Prostate gland (tissue), 2 donors: ENCODE results near the gene TBC1D5. TPM values are rescaled to one million over a fixed set of nuclear protein-coding genes. Genes with fewer than 3 reads are reported as not detected.

Source experiments
- DNase-seq: peaks from one replicate; pipeline ENCODE4 v3.0.0-alpha.2; 2019; ENCODE audit warnings: low spot score
- H3K27ac ChIP-seq, 2 donors: fragments of 200-600 bp; sonication (generic); 2 replicates each; pipeline ENCODE4 v1.5.1; 2017 to 2019
- H3K27me3 ChIP-seq: fragments of 200-600 bp; sonication (generic); replicated peaks from 2 replicates; pipeline ENCODE4 v1.5.1; 2019; ENCODE audit not compliant: insufficient read depth
- H3K36me3 ChIP-seq, 2 donors: fragments of 200-600 bp; sonication (generic); 1 replicate in 1 of 2; 2 replicates in 1 of 2; pipeline versions ENCODE4 v1.5.1 to v1.8.1; 2017 to 2019
- H3K4me1 ChIP-seq: fragments of 200-600 bp; sonication (generic); replicated peaks from 2 replicates; pipeline ENCODE4 v1.5.1; 2019
- H3K4me3 ChIP-seq, 2 donors: fragments of 200-600 bp; sonication (generic); 2 replicates each; pipeline ENCODE4 v1.5.1; 2017 to 2019
- H3K9me3 ChIP-seq: fragments of 200-600 bp; sonication (generic); 2 replicates; pipeline ENCODE4 v1.5.1; 2017
- CTCF ChIP-seq, 4 experiments: fragments of 200-600 bp in 2 of 4; fragments of 450-650 bp in 2 of 4; sonication (generic) in 2 of 4; IDR thresholded peaks; 1 replicate in 3 of 4; 2 replicates in 1 of 4; pipeline ENCODE4 v1.5.1; 2016 to 2019; ENCODE audit warnings: antibody characterized with exemption in 4 of 4, mild to moderate bottlenecking in 2 of 4, moderate library complexity in 2 of 4
- POLR2A ChIP-seq: fragments of 450-650 bp; IDR thresholded peaks from one replicate; pipeline ENCODE4 v1.6.1; 2016; ENCODE audit warnings: antibody characterized with exemption, mild to moderate bottlenecking
- POLR2AphosphoS5 ChIP-seq: sonication (generic); formaldehyde crosslinking; IDR thresholded peaks from one replicate; pipeline ENCODE4 v1.6.1; 2017; ENCODE audit warnings: antibody characterized with exemption
- WGBS: methylation state at CpG from one replicate; pipeline ENCODE4 v1.1.5; 2018; 5-methylcytosine and 5-hydroxymethylcytosine counted together
- intact Hi-C: fragments of 100-400 bp; cut with DNase I; formaldehyde crosslinking; loops from one replicate; pipeline ENCODE4 v1.14.2; 2022
- small RNA-seq, 2 donors: library from RNA; depleted of rRNA; stranded (forward); fragments of <200 nt; gene quantifications; one replicate each; pipeline ENCODE3, GENCODE V24; 2016
- total RNA-seq, 2 donors: library from RNA; depleted of rRNA; stranded (reverse); fragments of >200 nt; gene quantifications; one replicate each; pipeline ENCODE4 v1.1.0, GENCODE V29; 2016

The TBC1D5 gene
- total RNA-seq, 2 donors from 2014 or later: 64.8 to 99.2 TPM

GRCh38 chr3:17118771-17119170, 623.7 kb downstream of the TBC1D5 start:
- Histone ChIP-seq H3K27me3 (no peaks in the 10 kb centered on the region), H3K27ac (no peak overlapping the region), H3K36me3 (no peaks in the 10 kb centered on the region), H3K4me3 (no peak overlapping the region), H3K9me3 (no peaks in the 10 kb centered on the region), H3K4me1 (no peaks in the 10 kb centered on the region)
- intact Hi-C loops: no loop called here
- TF ChIP-seq CTCF (IDR thresholded peaks at IDR 0.05) (no peak), POLR2AphosphoS5 (no peak), POLR2A (no peak)
- DNase-seq: no peak
- 96% methylated on average over 6 of the region's 6 CpGs for WGBS

- H3K4me3 ChIP-seq: no peak overlapping the region
- H3K9me3 ChIP-seq: no peaks in the 10 kb centered on the region
- WGBS: 85% methylated on average over 8 of the region's 8 CpGs
- DNase-seq: no peak
- H3K36me3 ChIP-seq: no peaks in the 10 kb centered on the region
- no peaks in the 10 kb centered on the region for H3K4me1 ChIP-seq
- H3K27ac ChIP-seq: no peak overlapping the region
- TF ChIP-seq POLR2AphosphoS5: no peak
- TF ChIP-seq CTCF (IDR thresholded peaks at IDR 0.05): no peak
- intact Hi-C loops: no loop called here
- no peaks in the 10 kb centered on the region for H3K27me3 ChIP-seq
These were observed 626.3 kb downstream of the TBC1D5 start for GRCh38 chr3:17116007-17116600.

- Histone ChIP-seq H3K36me3 (no peaks in the 10 kb centered on the region), H3K27me3 (no peaks in the 10 kb centered on the region), H3K9me3 (no peaks in the 10 kb centered on the region), H3K4me1 (no peaks in the 10 kb centered on the region), H3K27ac (no peak overlapping the region), H3K4me3 (no peak overlapping the region)
- 91% methylated on average over 3 of the region's 3 CpGs for WGBS
- TF ChIP-seq POLR2AphosphoS5: no peak
- no peak for TF ChIP-seq CTCF (IDR thresholded peaks at IDR 0.05)
- TF ChIP-seq POLR2A: no peak
- intact Hi-C loops: no loop called here
- no peak for DNase-seq
These were observed 627.2 kb downstream of the TBC1D5 start for GRCh38 chr3:17115186-17115585.

- Histone ChIP-seq H3K4me3 (no peak overlapping the region), H3K36me3 (no peaks in the 10 kb centered on the region), H3K9me3 (no peaks in the 10 kb centered on the region), H3K4me1 (no peaks in the 10 kb centered on the region), H3K27me3 (no peaks in the 10 kb centered on the region), H3K27ac (no peak overlapping the region)
- no peak for DNase-seq
- WGBS: 40% methylated on average over 3 of the region's 3 CpGs
- TF ChIP-seq POLR2A (no peak), POLR2AphosphoS5 (peak; percentile 7)
- intact Hi-C loops: no loop called here
These were observed 630.8 kb downstream of the TBC1D5 start for GRCh38 chr3:17111586-17111985.

- DNase-seq: no peak
- Histone ChIP-seq H3K4me3 (no peak overlapping the region), H3K27ac (no peak overlapping the region), H3K9me3 (no peaks in the 10 kb centered on the region), H3K4me1 (no peaks in the 10 kb centered on the region), H3K36me3 (no peaks in the 10 kb centered on the region), H3K27me3 (no peaks in the 10 kb centered on the region)
- intact Hi-C loops: no loop called here
- 68% methylated on average over 8 of the region's 8 CpGs for WGBS
- TF ChIP-seq POLR2A (no peak), POLR2AphosphoS5 (no peak), CTCF (IDR thresholded peaks at IDR 0.05) (no peak)
These were observed 631.6 kb downstream of the TBC1D5 start for GRCh38 chr3:17110660-17111396.

Small RNA genes lying within 50 kb of the gene (small RNA-seq; reads per million reads assigned to genes)
- gene AC104451.1 (0 reads per million in 2 donors), gene RNU7-10P (0 reads per million in 2 donors)
